GM21447 (cell line): Measurements from ENCODE around the gene KIRREL3.

ENCODE experiments used
- ATAC-seq: cut with Tn5 transposase; IDR thresholded peaks from one replicate; pipeline ENCODE4 v1.9.1; 2021; ENCODE audit not compliant: unreplicated experiment

KIRREL3 gene

GRCh38 chr11:126682590-126682989, 318.0 kb downstream of the KIRREL3 start:
- no peak for ATAC-seq

GRCh38 chr11:126680700-126681099, 319.9 kb downstream of the KIRREL3 start:
- no peak for ATAC-seq

GRCh38 chr11:126680131-126680530, 320.4 kb downstream of the KIRREL3 start:
- ATAC-seq: no peak

GRCh38 chr11:126679033-126679432, 321.5 kb downstream of the KIRREL3 start:
- no peak for ATAC-seq

- ATAC-seq: no peak
Measured at GRCh38 chr11:126676536-126676935, 324.0 kb downstream of the KIRREL3 start.

GRCh38 chr11:126673319-126673718, 327.3 kb downstream of the KIRREL3 start:
- ATAC-seq: no peak

GRCh38 chr11:126669416-126669815, 331.2 kb downstream of the KIRREL3 start:
- no peak for ATAC-seq

- ATAC-seq: no peak
Measured at GRCh38 chr11:126664643-126665042, 335.9 kb downstream of the KIRREL3 start.

- ATAC-seq: no peak
Measured at GRCh38 chr11:126663749-126664592, 336.6 kb downstream of the KIRREL3 start.

- ATAC-seq: no peak
Measured at GRCh38 chr11:126662035-126662790, 338.4 kb downstream of the KIRREL3 start.

- no peak for ATAC-seq
Measured at GRCh38 chr11:126660761-126661425, 339.7 kb downstream of the KIRREL3 start.

GRCh38 chr11:126660321-126660720, 340.2 kb downstream of the KIRREL3 start:
- ATAC-seq: no peak

- no peak for ATAC-seq
Measured at GRCh38 chr11:126658306-126659056, 342.1 kb downstream of the KIRREL3 start.

GRCh38 chr11:126655807-126656128, 344.8 kb downstream of the KIRREL3 start:
- ATAC-seq: no peak

- no peak for ATAC-seq
Measured at GRCh38 chr11:126654886-126655806, 345.4 kb downstream of the KIRREL3 start.

GRCh38 chr11:126653040-126653439, 347.5 kb downstream of the KIRREL3 start:
- ATAC-seq: no peak

GRCh38 chr11:126647735-126648134, 352.8 kb downstream of the KIRREL3 start:
- no peak for ATAC-seq

GRCh38 chr11:126646701-126647557, 353.6 kb downstream of the KIRREL3 start:
- ATAC-seq: no peak

GRCh38 chr11:126645186-126645585, 355.4 kb downstream of the KIRREL3 start:
- no peak for ATAC-seq
